HCT116 (cell line): ENCODE measurements around the gene TBX5.

Experiments
- CEBPB ChIP-seq: IDR thresholded peaks from 2 replicates; pipeline ENCODE4 v1.6.1; 2012; ENCODE audit warnings: low read depth
- FOSL1 ChIP-seq: IDR thresholded peaks from 2 replicates; pipeline ENCODE4 v1.6.1; 2012; ENCODE audit warnings: low read depth
- JUND ChIP-seq: IDR thresholded peaks from 2 replicates; pipeline ENCODE4 v1.6.1; 2012
- POLR2A ChIP-seq: IDR thresholded peaks from 2 replicates; pipeline ENCODE4 v1.7.0; 2011; ENCODE audit warnings: borderline replicate concordance; ENCODE audit not compliant: insufficient read depth, insufficient read length; ENCODE audit errors: extremely low read depth
- POLR2AphosphoS5 ChIP-seq: IDR thresholded peaks from 2 replicates; pipeline ENCODE4 v1.6.1; 2011; ENCODE audit warnings: mild to moderate bottlenecking, low read depth, low read length, moderate library complexity
- RAD21 ChIP-seq: IDR thresholded peaks from 2 replicates; pipeline ENCODE4 v1.6.1; 2012; ENCODE audit warnings: low read depth, mild to moderate bottlenecking
- YY1 ChIP-seq: IDR thresholded peaks from 2 replicates; pipeline ENCODE4 v1.6.1; 2011; ENCODE audit warnings: low read length, low read depth, moderate library complexity, mild to moderate bottlenecking; ENCODE audit not compliant: insufficient replicate concordance; ENCODE audit errors: extremely low read depth
- ZNF274 ChIP-seq: fragments of 200-500 bp; sonication (Bioruptor generic); IDR thresholded peaks from 2 replicates; pipeline ENCODE4 v1.6.1; 2014; ENCODE audit warnings: mild to moderate bottlenecking, low read depth, low read length, inconsistent platforms
- TF ChIP-seq, protein P1 (sequence below), 3 experiments: fragments of 200-600 bp in 1 of 3; sonication (generic) in 1 of 3; IDR thresholded peaks in 2 of 3; conservative IDR thresholded peaks in 1 of 3; 2 replicates each; pipeline ENCODE4 v1.5.1; 2012 to 2017; ENCODE audit warnings: low read depth in 2 of 3, low read length in 2 of 3, antibody characterized with exemption in 1 of 3, borderline replicate concordance in 1 of 3, control low read depth in 1 of 3, mild to moderate bottlenecking in 1 of 3, mixed read lengths in 1 of 3, mixed run types in 1 of 3, moderate library complexity in 1 of 3; ENCODE audit not compliant: insufficient read depth in 1 of 3
- TF ChIP-seq, protein P2 (sequence below): IDR thresholded peaks from 2 replicates; pipeline ENCODE4 v1.6.1; 2012; ENCODE audit warnings: low read depth

GRCh38 chr12:114447799-114448617 is 42.1 kb upstream of the TBX5 start:
- TF ChIP-seq, protein P1, sequence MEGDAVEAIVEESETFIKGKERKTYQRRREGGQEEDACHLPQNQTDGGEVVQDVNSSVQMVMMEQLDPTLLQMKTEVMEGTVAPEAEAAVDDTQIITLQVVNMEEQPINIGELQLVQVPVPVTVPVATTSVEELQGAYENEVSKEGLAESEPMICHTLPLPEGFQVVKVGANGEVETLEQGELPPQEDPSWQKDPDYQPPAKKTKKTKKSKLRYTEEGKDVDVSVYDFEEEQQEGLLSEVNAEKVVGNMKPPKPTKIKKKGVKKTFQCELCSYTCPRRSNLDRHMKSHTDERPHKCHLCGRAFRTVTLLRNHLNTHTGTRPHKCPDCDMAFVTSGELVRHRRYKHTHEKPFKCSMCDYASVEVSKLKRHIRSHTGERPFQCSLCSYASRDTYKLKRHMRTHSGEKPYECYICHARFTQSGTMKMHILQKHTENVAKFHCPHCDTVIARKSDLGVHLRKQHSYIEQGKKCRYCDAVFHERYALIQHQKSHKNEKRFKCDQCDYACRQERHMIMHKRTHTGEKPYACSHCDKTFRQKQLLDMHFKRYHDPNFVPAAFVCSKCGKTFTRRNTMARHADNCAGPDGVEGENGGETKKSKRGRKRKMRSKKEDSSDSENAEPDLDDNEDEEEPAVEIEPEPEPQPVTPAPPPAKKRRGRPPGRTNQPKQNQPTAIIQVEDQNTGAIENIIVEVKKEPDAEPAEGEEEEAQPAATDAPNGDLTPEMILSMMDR (IDR thresholded peaks at IDR 0.05 in 2 of 3, conservative IDR thresholded peaks at IDR 0.05 in 1 of 3; ENCODE audit: borderline replicate concordance in 1 of 3, insufficient read depth in 1 of 3, low read depth in 2 of 3, low read length in 2 of 3), result no peak
- TF ChIP-seq YY1 (no peak), POLR2AphosphoS5 (no peak), CEBPB (no peak), FOSL1 (no peak), RAD21 (no peak), JUND (no peak), POLR2A (no peak), ZNF274 (no peak)
- TF ChIP-seq, protein P2, sequence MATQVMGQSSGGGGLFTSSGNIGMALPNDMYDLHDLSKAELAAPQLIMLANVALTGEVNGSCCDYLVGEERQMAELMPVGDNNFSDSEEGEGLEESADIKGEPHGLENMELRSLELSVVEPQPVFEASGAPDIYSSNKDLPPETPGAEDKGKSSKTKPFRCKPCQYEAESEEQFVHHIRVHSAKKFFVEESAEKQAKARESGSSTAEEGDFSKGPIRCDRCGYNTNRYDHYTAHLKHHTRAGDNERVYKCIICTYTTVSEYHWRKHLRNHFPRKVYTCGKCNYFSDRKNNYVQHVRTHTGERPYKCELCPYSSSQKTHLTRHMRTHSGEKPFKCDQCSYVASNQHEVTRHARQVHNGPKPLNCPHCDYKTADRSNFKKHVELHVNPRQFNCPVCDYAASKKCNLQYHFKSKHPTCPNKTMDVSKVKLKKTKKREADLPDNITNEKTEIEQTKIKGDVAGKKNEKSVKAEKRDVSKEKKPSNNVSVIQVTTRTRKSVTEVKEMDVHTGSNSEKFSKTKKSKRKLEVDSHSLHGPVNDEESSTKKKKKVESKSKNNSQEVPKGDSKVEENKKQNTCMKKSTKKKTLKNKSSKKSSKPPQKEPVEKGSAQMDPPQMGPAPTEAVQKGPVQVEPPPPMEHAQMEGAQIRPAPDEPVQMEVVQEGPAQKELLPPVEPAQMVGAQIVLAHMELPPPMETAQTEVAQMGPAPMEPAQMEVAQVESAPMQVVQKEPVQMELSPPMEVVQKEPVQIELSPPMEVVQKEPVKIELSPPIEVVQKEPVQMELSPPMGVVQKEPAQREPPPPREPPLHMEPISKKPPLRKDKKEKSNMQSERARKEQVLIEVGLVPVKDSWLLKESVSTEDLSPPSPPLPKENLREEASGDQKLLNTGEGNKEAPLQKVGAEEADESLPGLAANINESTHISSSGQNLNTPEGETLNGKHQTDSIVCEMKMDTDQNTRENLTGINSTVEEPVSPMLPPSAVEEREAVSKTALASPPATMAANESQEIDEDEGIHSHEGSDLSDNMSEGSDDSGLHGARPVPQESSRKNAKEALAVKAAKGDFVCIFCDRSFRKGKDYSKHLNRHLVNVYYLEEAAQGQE, result no peak
